Mononuclear cell (primary cell): ENCODE measurements around the gene YIF1B. TPM values are rescaled to one million over a fixed set of nuclear protein-coding genes. Genes with fewer than 3 reads are reported as not detected.

Source experiments
- H3K27me3 ChIP-seq: 2 replicates; pipeline ENCODE4 v1.6.0; 2011; ENCODE audit warnings: low read length, control low read depth; ENCODE audit not compliant: insufficient read depth
- H3K4me1 ChIP-seq: 2 replicates; pipeline ENCODE4 v1.5.1; 2011; ENCODE audit warnings: mild to moderate bottlenecking, low read length, control low read depth; ENCODE audit not compliant: insufficient read depth
- H3K4me3 ChIP-seq: 2 replicates; pipeline ENCODE4 v1.5.1; 2011; ENCODE audit warnings: mild to moderate bottlenecking, low read length, moderate library complexity
- H3K9me3 ChIP-seq: 2 replicates; pipeline ENCODE4 v1.5.1; 2011; ENCODE audit warnings: low read depth, mild to moderate bottlenecking, control low read depth, low read length
- total RNA-seq: library from RNA; depleted of rRNA; stranded (reverse); fragments of >200 nt; gene quantifications from one replicate; pipeline ENCODE4 v1.2.3, GENCODE V29; 2012

Gene YIF1B
- total RNA-seq, 1 donor: 27.4 TPM

DNA sequence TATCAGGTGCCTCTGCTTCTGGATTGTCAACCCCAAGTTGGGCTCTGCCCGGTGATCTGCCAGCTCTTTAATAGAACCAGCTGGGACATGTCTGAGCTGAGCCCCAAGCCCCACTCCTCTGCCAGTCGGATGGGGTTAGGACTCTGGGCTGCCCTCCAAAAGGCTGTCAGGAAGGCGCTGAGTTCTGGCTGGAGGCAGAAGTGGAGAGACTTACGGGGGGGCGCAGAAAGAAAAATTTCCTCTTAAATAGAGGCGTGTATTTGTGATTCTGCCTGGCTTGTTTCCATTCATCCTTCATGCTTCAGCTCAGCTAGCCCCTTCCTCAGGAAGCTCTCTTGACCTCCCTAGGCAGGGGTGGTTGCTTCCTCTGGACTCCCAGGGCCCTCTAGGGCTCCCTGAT lies 2.9 kb upstream of the YIF1B start:
- Histone ChIP-seq H3K27me3 (no peaks in the 10 kb centered on the region), H3K9me3 (no peaks in the 10 kb centered on the region), H3K4me3 (no peak overlapping the region), H3K4me1 (peaks cover 80% of the 10 kb centered on the region)

DNA sequence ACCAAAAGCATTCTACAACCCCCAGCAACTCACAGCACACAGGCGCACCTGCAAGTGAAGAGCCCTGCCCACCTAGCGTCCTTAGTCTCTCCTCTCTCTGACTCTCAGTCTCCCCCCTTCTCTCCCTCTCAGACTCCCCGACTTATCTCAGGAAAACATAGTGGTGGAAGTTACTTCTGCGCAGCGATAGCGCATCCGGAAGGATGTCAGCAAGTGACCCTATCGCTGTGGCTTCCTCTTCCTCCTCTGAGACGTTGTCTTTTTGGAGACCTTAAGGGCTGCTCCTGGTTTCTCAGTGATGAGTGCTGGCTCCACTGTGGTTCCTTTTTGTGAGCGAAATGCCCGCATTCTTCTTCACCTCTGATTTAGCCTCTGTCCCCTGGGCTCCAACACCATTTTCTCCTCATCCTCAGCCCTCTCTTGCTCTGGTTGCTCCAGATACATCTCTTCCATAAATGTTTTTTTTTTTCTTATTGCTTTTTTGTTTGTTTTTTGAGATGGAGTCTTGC lies 1.4 kb upstream of the YIF1B start:
- Histone ChIP-seq H3K4me3 (peak overlapping the region; percentile 49), H3K4me1 (peaks cover 80% of the 10 kb centered on the region), H3K9me3 (no peaks in the 10 kb centered on the region), H3K27me3 (no peaks in the 10 kb centered on the region)

DNA sequence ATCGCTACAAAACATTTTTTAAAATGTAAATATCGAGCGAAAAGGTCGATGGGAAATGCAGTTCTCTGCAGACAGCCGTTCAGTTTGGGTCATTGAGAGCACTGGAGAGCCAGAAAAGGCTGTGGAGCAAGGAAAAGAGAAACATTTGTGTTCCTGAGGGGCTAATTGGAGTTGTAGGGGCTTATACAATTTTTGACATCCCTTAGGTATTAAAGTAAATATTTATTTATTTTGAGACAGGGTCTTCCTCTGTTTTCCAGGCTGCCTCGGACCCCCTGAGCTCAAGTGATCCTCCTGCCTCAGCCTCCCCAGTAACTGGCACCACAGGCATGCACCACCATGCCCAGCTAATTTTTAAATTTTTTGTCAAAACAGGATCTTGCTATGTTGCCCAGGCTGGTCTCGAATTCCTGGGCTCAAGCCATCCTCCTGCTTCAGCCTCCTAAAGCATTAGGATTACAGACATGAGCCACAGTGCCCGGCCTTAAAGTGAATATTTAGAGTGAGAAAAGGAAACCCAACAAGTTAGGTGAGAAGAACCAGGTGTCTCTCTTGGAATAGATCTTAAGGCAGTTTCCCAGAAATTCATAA lies 825 bp upstream of the YIF1B start:
- H3K9me3 ChIP-seq: no peaks in the 10 kb centered on the region
- H3K4me1 ChIP-seq: peaks cover 75% of the 10 kb centered on the region
- no peaks in the 10 kb centered on the region for H3K27me3 ChIP-seq
- H3K4me3 ChIP-seq: peak overlapping the region; percentile 49

DNA sequence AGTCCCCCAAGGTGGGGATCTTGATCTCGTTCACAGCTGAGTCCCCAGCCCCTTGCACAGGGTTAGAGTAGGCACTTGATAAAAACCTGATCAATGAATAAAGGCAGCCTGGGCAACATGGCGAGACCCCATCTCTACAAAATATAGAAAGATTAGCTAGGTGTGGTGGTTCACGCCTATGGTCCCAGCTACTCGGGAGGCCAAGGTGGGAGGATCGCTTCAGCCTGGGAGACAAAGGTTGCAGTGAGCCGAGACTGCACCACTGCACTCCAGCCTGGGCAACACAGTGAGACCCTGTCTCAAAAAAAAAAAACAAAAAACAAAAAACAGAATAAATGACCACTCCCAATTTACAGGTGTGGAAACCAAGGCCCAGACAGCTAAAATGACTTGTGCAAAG lies 4.8 kb downstream of the YIF1B start:
- H3K9me3 ChIP-seq: no peaks in the 10 kb centered on the region
- H3K27me3 ChIP-seq: no peaks in the 10 kb centered on the region
- H3K4me3 ChIP-seq: no peak overlapping the region
- H3K4me1 ChIP-seq: peaks cover 23% of the 10 kb centered on the region

DNA sequence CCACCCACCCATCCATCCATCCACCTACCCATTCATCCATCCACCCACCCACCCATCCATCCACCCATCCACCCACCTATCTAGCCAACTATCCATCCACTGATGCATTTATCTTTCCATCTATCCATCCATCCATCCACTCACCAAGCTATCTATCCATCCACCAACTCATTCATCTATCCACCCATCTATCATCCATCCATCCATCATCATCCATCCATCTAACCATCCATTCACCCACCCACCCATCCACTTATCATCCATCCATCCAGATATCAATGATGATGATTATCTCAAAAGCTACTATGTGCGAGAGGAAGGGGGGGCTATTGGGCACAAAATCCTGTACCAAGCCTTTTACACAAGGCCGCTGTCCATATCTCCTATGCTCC lies 5.5 kb downstream of the YIF1B start:
- Histone ChIP-seq H3K9me3 (no peaks in the 10 kb centered on the region), H3K4me1 (peaks cover 20% of the 10 kb centered on the region), H3K27me3 (no peaks in the 10 kb centered on the region), H3K4me3 (no peak overlapping the region)

DNA sequence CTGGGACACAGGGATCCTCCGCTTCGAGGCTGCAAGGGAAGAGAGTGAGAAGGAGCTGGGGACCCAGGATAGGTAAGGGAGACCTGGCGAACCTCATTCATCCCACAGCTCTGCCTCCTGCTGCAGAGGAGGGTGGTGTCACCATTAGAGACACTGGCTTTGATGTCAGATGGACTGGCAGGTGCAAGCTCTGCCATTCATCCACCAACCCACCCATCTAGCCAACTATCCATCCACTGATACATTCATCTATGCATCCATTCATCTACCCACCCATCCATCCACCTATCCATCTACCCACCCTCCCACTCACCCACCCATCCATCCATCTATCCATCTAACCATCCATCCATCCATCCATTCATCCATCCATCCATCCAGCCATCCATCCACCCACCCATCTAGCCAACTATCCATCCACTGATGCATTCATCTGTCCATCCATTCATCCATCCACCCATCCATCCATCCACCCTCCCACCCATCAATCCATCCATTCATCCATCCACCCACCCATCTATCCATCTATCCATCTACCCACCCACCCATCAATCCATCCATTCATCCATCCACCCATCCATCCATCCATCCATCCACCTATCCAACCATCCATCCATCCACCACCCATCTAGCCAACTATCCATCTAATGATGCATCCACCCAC lies 6.0 kb downstream of the YIF1B start:
- Histone ChIP-seq H3K9me3 (no peaks in the 10 kb centered on the region), H3K27me3 (no peaks in the 10 kb centered on the region), H3K4me1 (peaks cover 15% of the 10 kb centered on the region), H3K4me3 (no peak overlapping the region)

DNA sequence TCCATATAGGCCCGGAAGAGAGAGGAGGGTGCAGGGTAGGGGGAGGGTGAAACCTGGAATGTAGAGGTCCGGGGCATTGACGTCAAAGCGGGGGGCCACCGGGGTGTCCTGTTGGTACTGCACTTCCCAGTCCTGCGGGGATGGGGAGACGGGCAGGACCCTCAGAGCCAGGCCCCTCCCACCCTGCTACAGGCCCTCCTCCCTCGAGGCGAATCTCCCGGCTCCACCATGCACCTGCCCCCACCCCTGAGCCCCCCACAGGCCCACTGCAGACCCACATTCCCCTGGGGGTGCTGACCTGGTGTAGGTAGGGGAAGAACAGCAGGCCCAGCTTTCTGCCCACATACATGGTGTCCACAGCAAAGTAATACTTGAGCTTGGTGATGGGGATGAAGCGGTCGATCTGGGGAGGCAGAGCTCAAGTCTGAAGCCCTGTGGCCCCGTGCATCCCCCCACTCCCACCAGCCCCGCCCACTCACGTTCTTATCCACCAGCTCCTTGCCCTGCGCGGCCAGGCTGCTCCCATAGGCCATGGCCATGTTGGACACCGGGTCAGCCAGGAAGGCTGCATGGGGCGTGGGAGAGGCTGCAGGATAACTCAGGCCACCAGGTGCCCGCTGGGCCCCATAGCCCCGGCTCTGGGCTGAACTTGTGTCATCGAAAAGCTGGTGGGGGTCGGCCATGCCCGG lies 6.7 kb downstream of the YIF1B start:
- Histone ChIP-seq H3K27me3 (no peaks in the 10 kb centered on the region), H3K4me1 (peaks cover 18% of the 10 kb centered on the region), H3K9me3 (no peaks in the 10 kb centered on the region), H3K4me3 (no peak overlapping the region)

DNA sequence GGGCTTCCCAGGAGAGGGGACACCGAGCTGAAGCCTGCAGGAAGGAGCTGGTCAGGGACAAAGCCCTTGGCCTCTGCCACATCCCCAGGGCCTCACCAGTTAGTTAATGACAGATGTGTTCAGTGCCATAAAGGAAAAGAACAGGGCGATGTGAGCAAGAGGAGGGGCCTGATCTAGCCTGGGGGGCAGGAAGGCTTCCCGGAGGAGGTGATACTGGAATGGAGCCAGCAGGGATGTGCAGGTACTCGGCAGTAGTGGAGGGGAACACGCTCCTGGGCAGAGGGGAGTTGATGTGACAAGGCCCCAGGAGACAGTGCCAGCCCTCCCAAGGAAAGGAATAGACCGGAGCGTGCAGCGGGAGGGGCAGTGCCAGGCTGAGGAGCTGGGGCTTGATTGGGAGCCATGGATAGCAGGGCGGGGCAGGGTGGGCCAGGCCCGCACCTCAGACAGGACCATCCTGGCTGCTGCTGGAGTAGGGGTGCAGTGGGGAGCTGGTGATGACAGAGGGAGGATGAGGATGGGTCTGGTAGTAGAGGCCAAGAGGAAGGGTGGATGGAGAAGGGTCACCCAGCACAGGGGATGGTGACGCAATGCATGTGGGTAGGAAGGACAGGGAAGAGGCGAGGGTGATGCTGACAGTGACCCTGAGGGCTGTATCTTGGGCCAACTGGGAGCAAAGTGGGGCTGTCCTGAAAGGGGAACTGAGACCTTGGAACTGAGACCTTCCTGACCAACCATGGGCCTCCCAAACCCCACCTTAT lies 7.6 kb downstream of the YIF1B start:
- H3K4me3 ChIP-seq: no peak overlapping the region
- peaks cover 14% of the 10 kb centered on the region for H3K4me1 ChIP-seq
- no peaks in the 10 kb centered on the region for H3K27me3 ChIP-seq

DNA sequence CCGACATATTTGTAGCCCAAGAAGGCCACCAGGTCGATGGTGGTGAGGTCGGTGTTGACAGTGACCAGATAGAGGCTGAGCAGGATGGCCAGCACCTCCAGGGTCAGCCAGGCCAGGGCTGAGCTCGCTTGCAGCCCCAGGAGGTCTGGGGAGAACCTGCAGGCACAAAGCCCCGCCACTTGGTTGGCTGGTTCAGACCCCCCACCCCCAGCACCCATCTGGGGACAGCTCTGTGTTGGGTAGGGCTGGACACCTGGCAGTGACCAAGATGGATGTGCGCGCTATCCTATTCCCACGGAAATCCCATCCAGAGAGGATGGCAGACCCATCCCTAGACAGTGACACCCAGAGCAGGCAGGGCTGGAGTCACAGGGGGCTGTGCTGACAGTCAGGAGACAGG lies 8.2 kb downstream of the YIF1B start:
- no peaks in the 10 kb centered on the region for H3K27me3 ChIP-seq
- no peaks in the 10 kb centered on the region for H3K9me3 ChIP-seq
- H3K4me3 ChIP-seq: no peak overlapping the region
- H3K4me1 ChIP-seq: peaks cover 10% of the 10 kb centered on the region

More for the DNA sequence above, 7.6 kb downstream of the YIF1B start:
- H3K9me3 ChIP-seq: no peaks in the 10 kb centered on the region

DNA sequence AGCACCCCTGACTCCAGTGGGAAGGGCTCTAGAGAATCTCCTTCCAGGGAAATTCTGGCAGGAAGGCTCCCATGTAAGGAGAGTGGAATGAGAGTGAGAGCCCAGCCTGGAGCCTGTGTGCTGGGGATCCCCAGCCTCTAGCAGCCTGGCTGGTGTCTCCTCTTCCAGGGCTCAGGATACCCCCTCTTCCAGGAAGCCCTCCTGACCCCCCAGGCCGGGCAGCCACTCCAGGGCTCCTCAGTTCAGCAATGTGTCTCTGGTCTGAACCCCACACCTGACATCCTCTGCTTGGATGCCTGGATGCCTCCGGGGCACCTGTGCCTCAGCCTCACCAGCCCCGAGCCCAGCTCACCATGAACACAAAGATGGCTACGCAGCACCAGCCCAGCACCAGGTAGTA lies 8.7 kb downstream of the YIF1B start:
- peaks cover 5% of the 10 kb centered on the region for H3K4me1 ChIP-seq
- no peaks in the 10 kb centered on the region for H3K27me3 ChIP-seq
- H3K4me3 ChIP-seq: no peak overlapping the region
- no peaks in the 10 kb centered on the region for H3K9me3 ChIP-seq

DNA sequence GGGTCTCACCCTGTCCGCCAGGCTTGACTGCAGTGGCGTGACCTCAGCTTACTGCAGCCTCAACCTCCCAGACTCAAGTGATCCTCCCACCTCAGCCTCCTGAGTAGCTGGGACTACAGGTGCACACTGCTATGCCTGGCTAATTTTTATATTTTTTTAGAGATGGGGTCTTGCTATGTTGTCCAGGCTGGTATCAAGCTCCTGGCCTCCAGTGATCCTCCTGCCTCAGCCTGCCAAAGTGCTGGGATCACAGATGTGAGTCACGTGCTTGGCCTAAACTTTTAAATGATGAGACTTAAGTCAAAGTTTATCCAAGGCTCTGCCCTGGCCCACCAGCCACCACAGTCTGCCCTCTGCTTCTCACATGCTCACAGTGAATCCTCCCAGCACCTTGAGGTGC lies 9.5 kb downstream of the YIF1B start:
- Histone ChIP-seq H3K9me3 (no peaks in the 10 kb centered on the region), H3K4me3 (no peak overlapping the region), H3K4me1 (peaks cover 5% of the 10 kb centered on the region), H3K27me3 (no peaks in the 10 kb centered on the region)

DNA sequence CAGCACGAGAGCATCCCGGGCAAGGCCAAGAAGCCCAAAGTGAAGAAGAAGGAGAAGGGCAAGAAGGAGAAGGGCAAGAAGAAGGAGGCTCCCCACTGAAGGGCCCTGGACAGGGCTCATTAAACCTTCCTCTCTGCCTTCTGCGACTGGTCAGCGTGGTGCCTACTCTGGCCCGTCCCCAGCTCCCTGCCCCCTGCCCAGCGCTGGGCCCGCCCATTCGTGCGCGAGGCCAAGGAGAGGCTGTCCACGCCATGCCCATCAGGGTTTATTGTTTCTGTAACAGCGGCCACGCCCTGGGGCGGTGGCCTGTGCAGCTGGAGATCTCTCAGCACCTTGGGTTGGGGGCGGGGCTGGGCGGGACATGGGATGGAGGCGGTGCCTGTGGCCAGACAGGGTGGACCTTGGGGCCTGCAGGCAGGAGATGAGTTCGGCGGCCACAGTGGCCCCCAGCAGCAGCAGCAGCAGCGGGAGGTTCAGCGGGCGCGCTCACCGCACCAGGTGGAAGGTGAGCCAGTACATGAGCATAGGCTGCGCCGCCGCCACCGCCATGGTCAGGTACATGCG lies 10.8 kb downstream of the YIF1B start:
- H3K4me1 ChIP-seq: peaks cover 5% of the 10 kb centered on the region
- H3K9me3 ChIP-seq: no peaks in the 10 kb centered on the region
- no peak overlapping the region for H3K4me3 ChIP-seq
- no peaks in the 10 kb centered on the region for H3K27me3 ChIP-seq

DNA sequence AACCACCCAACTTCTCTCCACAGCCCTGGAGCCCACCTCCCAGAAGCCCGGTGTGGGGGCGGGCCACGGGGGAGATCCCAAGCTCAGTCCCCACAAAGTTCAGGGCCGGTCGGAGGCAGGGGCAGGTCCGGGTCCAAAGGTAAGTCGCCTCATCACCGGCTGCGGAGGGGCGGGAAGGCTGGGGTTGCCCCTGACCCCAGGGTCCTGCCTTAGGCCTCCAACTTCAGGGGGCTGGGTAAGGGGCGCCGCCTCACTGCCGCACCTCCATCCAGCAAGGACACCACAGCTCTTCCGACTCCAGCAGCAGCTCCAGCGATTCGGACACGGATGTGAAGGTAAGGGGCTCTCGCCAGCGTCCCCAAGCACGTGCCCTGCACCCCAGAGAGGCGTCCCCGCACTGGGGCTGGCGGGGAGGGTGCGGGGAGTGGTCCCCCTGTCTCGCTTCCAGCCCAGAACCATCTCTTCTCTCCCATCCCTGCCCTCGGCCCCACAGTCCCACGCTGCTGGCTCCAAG lies 11.3 kb downstream of the YIF1B start:
- Histone ChIP-seq H3K4me3 (no peak overlapping the region), H3K27me3 (no peaks in the 10 kb centered on the region), H3K4me1 (peaks cover 5% of the 10 kb centered on the region), H3K9me3 (no peaks in the 10 kb centered on the region)

DNA sequence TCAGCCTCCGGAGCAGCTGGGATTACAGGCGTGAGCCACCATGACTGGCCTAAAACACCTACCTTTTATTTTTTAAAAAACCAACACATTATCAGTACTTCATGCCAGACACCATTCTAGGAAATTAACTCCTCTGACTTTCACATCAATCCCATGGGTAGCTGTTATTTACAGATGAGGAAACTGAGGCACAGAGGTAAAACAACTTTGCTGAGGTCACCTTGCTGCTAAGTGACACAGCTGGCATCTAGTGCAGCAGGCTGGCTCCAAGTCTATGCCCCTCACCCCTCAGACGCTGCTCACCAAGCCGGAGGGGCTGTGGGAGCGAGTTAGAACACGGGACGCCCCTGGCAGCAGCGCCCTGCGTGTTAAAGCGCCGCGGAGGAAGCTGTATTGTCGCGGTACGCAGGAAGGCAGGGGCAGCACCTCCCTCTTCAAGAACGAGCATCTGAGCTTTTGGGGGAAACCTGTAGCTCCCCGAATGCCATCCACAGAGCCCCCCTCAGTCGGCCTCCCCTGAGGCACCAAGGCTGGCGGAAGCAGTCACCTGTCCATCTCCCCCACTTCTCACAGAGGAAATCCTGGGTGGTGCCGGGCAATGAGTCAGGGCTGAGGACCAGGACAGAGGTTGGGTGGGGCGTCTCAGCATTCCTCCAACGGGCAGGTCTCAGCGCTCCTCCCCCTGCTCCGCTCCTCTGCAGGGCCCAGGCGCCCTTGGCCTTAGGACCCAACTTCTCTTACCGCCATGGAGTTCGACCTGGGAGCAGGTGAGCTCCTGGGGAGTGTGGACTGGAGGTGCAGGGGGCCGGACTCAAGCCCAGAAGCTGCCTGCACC lies 12.0 kb downstream of the YIF1B start, which contains the start of gene C19orf33:
TSS of gene C19orf33 (plus strand) at position 735 of the 835 bp plus-strand sequence. CDS start at position 746, 11 bp downstream.
- Histone ChIP-seq H3K4me1 (peaks cover 5% of the 10 kb centered on the region), H3K9me3 (no peaks in the 10 kb centered on the region), H3K27me3 (no peaks in the 10 kb centered on the region), H3K4me3 (no peak within 1 kb of the TSS)
